HCT116 (cell line): ENCODE data around the gene FIBCD1. TPM values are rescaled to one million over a fixed set of nuclear protein-coding genes. Genes with fewer than 3 reads are reported as not detected.

Experiments
- ATAC-seq: fragments of 200-7000 bp; cut with Tn5 transposase; 2 replicates; pipeline ENCODE4 v1.9.1; 2020; ENCODE audit warnings: mild to moderate bottlenecking, moderate library complexity
- BruUV-seq: library from RNA; stranded (reverse); fragments of 400-500 nt; replicated peaks from 2 replicates; lab custom pipeline; 2021; lab: Mats Ljungman, UMichigan
- CTCF ChIA-PET: fragments of 300-600 bp; sonication (Branson Sonifier 250); formaldehyde crosslinking; loops from one replicate; lab custom pipeline; 2021; ENCODE audit warnings: antibody characterized with exemption; lab: Charles Lee
- POLR2A ChIA-PET: fragments of 300-600, 350-600 bp; sonication (Branson Sonifier 250); formaldehyde crosslinking; loops from one replicate; lab custom pipeline; 2021; ENCODE audit warnings: antibody characterized with exemption; lab: Charles Lee
- RAD21 ChIA-PET, 2 experiments: fragments of 300-600 bp; sonication (Branson Sonifier 250); formaldehyde crosslinking; loops; one replicate each; lab custom pipeline; 2023; ENCODE audit warnings: low total read pairs in 2 of 2; ENCODE audit not compliant: uncharacterized antibody in 2 of 2, unreplicated experiment in 2 of 2, low non-redundant PET in 1 of 2; lab: Charles Lee
- DNase-seq: peaks from one replicate; pipeline ENCODE4 v3.0.0-alpha.2; 2010; ENCODE audit warnings: low read depth, low spot score
- H2AFZ ChIP-seq: fragments of 200-600 bp; shearing (Covaris generic), sonication (generic); 2 replicates; pipeline ENCODE4 v1.6.1; 2017; ENCODE audit warnings: low read depth, mixed run types, mixed read lengths, antibody characterized with exemption, low read length; ENCODE audit not compliant: poor library complexity, severe bottlenecking
- H3K27ac ChIP-seq: 2 replicates; pipeline ENCODE4 v1.5.1; 2012; ENCODE audit warnings: low read depth, low read length
- H3K27me3 ChIP-seq: fragments of 200-600 bp; sonication (generic); 2 replicates; pipeline ENCODE4 v1.6.1; 2016; ENCODE audit warnings: mixed run types, low read length, mixed read lengths; ENCODE audit not compliant: insufficient read depth
- H3K36me3 ChIP-seq, 2 experiments: fragments of 200-500 bp in 1 of 2; fragments of 200-600 bp in 1 of 2; sonication (Bioruptor generic) in 1 of 2; sonication (generic) in 1 of 2; 2 replicates each; pipeline versions ENCODE4 v1.5.1 to v1.6.1; 2014 to 2016; ENCODE audit warnings: low read length in 2 of 2, inconsistent platforms in 1 of 2, mixed read lengths in 1 of 2, mixed run types in 1 of 2; ENCODE audit not compliant: insufficient read depth in 2 of 2, control insufficient read depth in 1 of 2
- H3K4me1 ChIP-seq, 2 experiments: fragments of 200-600 bp in 1 of 2; sonication (generic) in 1 of 2; 2 replicates each; pipeline versions ENCODE4 v1.5.1 to v1.6.1; 2012 to 2017; ENCODE audit warnings: low read length in 2 of 2, inconsistent platforms in 1 of 2, mild to moderate bottlenecking in 1 of 2, mixed read lengths in 1 of 2, mixed run types in 1 of 2, moderate library complexity in 1 of 2; ENCODE audit not compliant: insufficient read depth in 2 of 2, control insufficient read depth in 1 of 2
- H3K4me2 ChIP-seq: fragments of 200-600 bp; sonication (generic); 2 replicates; pipeline ENCODE4 v1.6.1; 2017; ENCODE audit warnings: mixed run types, low read length, mixed read lengths
- H3K4me3 ChIP-seq, 2 experiments: fragments of 200-600 bp in 1 of 2; sonication (generic) in 1 of 2; replicated peaks in 1 of 2; 2 replicates each; pipeline ENCODE4 v1.5.1; 2011 to 2016; ENCODE audit warnings: low read length in 2 of 2, control low read depth in 1 of 2, low read depth in 1 of 2, mild to moderate bottlenecking in 1 of 2, mixed read lengths in 1 of 2, mixed run types in 1 of 2
- H3K79me2 ChIP-seq: fragments of 200-600 bp; sonication (generic); 2 replicates; pipeline ENCODE4 v1.6.1; 2017; ENCODE audit warnings: mild to moderate bottlenecking, mixed run types, low read length, moderate library complexity, mixed read lengths; ENCODE audit not compliant: insufficient read depth
- H3K9ac ChIP-seq: fragments of 200-600 bp; sonication (generic); 2 replicates; pipeline ENCODE4 v1.6.1; 2016; ENCODE audit warnings: low read length, mixed read lengths
- H3K9me2 ChIP-seq: fragments of 200-600 bp; sonication (generic), shearing (Covaris generic); 2 replicates; pipeline ENCODE4 v1.6.1; 2017; ENCODE audit warnings: mixed run types, mild to moderate bottlenecking, moderate library complexity; ENCODE audit not compliant: insufficient read depth
- H3K9me3 ChIP-seq, 2 experiments: fragments of 200-500 bp in 1 of 2; fragments of 200-600 bp in 1 of 2; sonication (Bioruptor generic) in 1 of 2; sonication (generic) in 1 of 2; 2 replicates each; pipeline ENCODE4 v1.6.1; 2014 to 2017; ENCODE audit warnings: low read length in 2 of 2, mixed read lengths in 2 of 2, inconsistent platforms in 1 of 2, low read depth in 1 of 2, mild to moderate bottlenecking in 1 of 2, mixed run types in 1 of 2, moderate library complexity in 1 of 2; ENCODE audit not compliant: control insufficient read depth in 1 of 2, insufficient read depth in 1 of 2
- H4K20me1 ChIP-seq: fragments of 200-600 bp; sonication (generic), shearing (Covaris generic); 2 replicates; pipeline ENCODE4 v1.6.1; 2017; ENCODE audit warnings: mixed run types, mild to moderate bottlenecking, moderate library complexity; ENCODE audit not compliant: insufficient read depth
- CBX3 ChIP-seq: IDR thresholded peaks from 2 replicates; pipeline ENCODE4 v1.6.1; 2012; ENCODE audit warnings: low read depth
- CEBPB ChIP-seq: IDR thresholded peaks from 2 replicates; pipeline ENCODE4 v1.6.1; 2012; ENCODE audit warnings: low read depth
- CTCF ChIP-seq, 3 experiments: fragments of 200-600 bp in 1 of 3; sonication (generic) in 1 of 3; IDR thresholded peaks in 2 of 3; conservative IDR thresholded peaks in 1 of 3; 2 replicates each; pipeline ENCODE4 v1.5.1; 2012 to 2017; ENCODE audit warnings: low read depth in 2 of 3, low read length in 2 of 3, antibody characterized with exemption in 1 of 3, borderline replicate concordance in 1 of 3, control low read depth in 1 of 3, mild to moderate bottlenecking in 1 of 3, mixed read lengths in 1 of 3, mixed run types in 1 of 3, moderate library complexity in 1 of 3; ENCODE audit not compliant: insufficient read depth in 1 of 3
- EZH2 ChIP-seq: fragments of 200-600 bp; sonication (generic); IDR thresholded peaks from 2 replicates; pipeline ENCODE4 v1.6.1; 2017; ENCODE audit warnings: antibody characterized with exemption, mixed run types
- EZH2phosphoT487 ChIP-seq: fragments of 200-600 bp; IDR thresholded peaks from 2 replicates; pipeline ENCODE4 v1.6.1; 2018; ENCODE audit warnings: antibody characterized with exemption, borderline replicate concordance
- MAX ChIP-seq: IDR thresholded peaks from 2 replicates; pipeline ENCODE4 v1.6.1; 2012
- POLR2AphosphoS5 ChIP-seq: IDR thresholded peaks from 2 replicates; pipeline ENCODE4 v1.6.1; 2011; ENCODE audit warnings: mild to moderate bottlenecking, low read depth, low read length, moderate library complexity
- RAD21 ChIP-seq: IDR thresholded peaks from 2 replicates; pipeline ENCODE4 v1.6.1; 2012; ENCODE audit warnings: low read depth, mild to moderate bottlenecking
- SP1 ChIP-seq: IDR thresholded peaks from 2 replicates; pipeline ENCODE4 v1.6.1; 2012; ENCODE audit warnings: low read depth
- SRF ChIP-seq: IDR thresholded peaks from 2 replicates; pipeline ENCODE4 v1.6.1; 2012; ENCODE audit warnings: low read depth
- intact Hi-C: fragments of 100-400 bp; cut with micrococcal nuclease; formaldehyde crosslinking; loops from 2 replicates; pipeline ENCODE4 v1.10.0; 2022
- total RNA-seq: library from RNA; stranded (reverse); gene quantifications from one replicate; pipeline ENCODE4 v1.2.1, GENCODE V29; 2021; ENCODE audit not compliant: unreplicated experiment

FIBCD1 gene
- total RNA-seq, 1 experiment from 2014 or later = 26.1 TPM

- Histone ChIP-seq H3K9ac (no peak overlapping the region), H3K4me3 (no peak overlapping the region), H3K27me3 (no peaks in the 10 kb centered on the region), H3K4me1 (peaks cover 0 to 8% of the 10 kb centered on the region in 2 experiments; a peak in 1 of 4 replicates), H3K27ac (no peak overlapping the region), H3K36me3 (peaks cover 3 to 18% of the 10 kb centered on the region in 2 experiments), H4K20me1 (no peaks in the 10 kb centered on the region), H2AFZ (no peak overlapping the region), H3K9me2 (no peaks in the 10 kb centered on the region), H3K9me3 (no peaks in the 10 kb centered on the region), H3K4me2 (no peak overlapping the region), H3K79me2 (peaks cover 38% of the 10 kb centered on the region)
- no TSS peak for BruUV-seq
- no peak for ATAC-seq
- TF ChIP-seq MAX (no peak), EZH2phosphoT487 (no peak), CTCF (IDR thresholded peaks at IDR 0.05 in 2 of 3, conservative IDR thresholded peaks at IDR 0.05 in 1 of 3; ENCODE audit: borderline replicate concordance in 1 of 3, insufficient read depth in 1 of 3, low read depth in 2 of 3, low read length in 2 of 3) (0 out of 6 replicates have a peak, but pooled peaks of 1 of the 3 experiments have one; percentile 12), SP1 (no peak), EZH2 (no peak)
- no peak for DNase-seq
- ChIA-PET RAD21 (no interaction called here), CTCF (interaction anchor here (1.0 to 1.2 kb wide), 2 partner anchors 12 to 154 kb away, joined by 3 to 6 read pairs; no protein-coding TSS in a partner anchor), POLR2A (no interaction called here)
- intact Hi-C loops = no loop called here
Measured at GRCh38 chr9:130854835-130855234, 84.2 kb downstream of the FIBCD1 start.

GRCh38 chr9:130854092-130854491 is 85.0 kb downstream of the FIBCD1 start:
- Histone ChIP-seq H4K20me1 (no peaks in the 10 kb centered on the region), H3K9me2 (no peaks in the 10 kb centered on the region), H3K27ac (no peak overlapping the region), H3K36me3 (peaks cover 3 to 18% of the 10 kb centered on the region in 2 experiments), H3K4me2 (no peak overlapping the region)
- ChIA-PET POLR2A (no interaction called here), CTCF (interaction anchor here (1.0 to 1.2 kb wide), 3 partner anchors 12 to 153 kb away, joined by 3 to 6 read pairs (median 4); no protein-coding TSS in a partner anchor)
- ATAC-seq (no peak), DNase-seq (no peak)
- intact Hi-C loops = no loop called here
- TF ChIP-seq POLR2AphosphoS5 (no peak), CTCF (IDR thresholded peaks at IDR 0.05 in 2 of 3, conservative IDR thresholded peaks at IDR 0.05 in 1 of 3; ENCODE audit: borderline replicate concordance in 1 of 3, insufficient read depth in 1 of 3, low read depth in 2 of 3, low read length in 2 of 3) (no peak), SRF (no peak), CEBPB (no peak), CBX3 (no peak), RAD21 (no peak)
- TF ChIP-seq, all 23 proteins: peak for 0
- Histone ChIP-seq H3K9me3 (no peaks in the 10 kb centered on the region), H3K9ac (no peak overlapping the region), H3K27me3 (no peaks in the 10 kb centered on the region), H3K4me1 (peaks cover 0 to 8% of the 10 kb centered on the region in 2 experiments; a peak in 1 of 4 replicates), H3K79me2 (peaks cover 46% of the 10 kb centered on the region), H2AFZ (no peak overlapping the region), H3K4me3 (no peak overlapping the region)
- RAD21 ChIA-PET = no interaction called here
- no TSS peak for BruUV-seq
